ENCODE measurements around the gene BBC3.

DNA sequence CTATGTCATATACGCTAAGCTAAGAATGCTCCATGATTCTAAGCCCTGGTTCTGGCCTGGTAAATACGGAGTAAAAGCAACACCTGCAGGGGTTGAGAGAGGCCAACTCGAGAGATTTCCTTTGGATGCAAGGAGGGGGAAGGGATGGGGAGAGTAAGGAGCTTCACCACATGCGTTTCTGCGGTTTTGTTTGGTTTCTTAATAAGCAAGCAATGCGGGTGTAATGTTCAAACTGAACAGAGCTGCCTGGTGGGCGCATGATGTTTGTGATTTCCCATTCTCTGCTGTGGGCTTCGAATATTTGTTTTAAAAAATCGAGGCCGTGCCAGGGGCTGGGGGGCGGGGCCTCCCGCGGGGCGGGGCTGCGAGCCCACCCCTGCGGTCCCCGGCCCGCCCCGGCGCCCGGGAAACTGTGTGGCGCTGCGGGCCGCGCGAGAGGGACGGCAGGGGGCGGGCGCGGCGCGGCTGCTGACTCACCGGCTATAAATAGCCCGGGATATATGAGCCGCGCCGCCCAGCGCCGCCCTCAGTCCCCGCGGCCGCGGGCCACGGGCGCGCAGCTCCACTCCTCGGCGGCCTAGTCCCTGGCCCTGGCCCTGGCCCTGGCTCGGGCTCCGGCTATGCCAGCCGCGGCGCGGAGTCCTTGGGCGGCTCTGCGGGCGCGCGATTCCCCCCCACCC lies 5.1 kb downstream of the BBC3 start:
- TF ChIP-seq, protein P1, sequence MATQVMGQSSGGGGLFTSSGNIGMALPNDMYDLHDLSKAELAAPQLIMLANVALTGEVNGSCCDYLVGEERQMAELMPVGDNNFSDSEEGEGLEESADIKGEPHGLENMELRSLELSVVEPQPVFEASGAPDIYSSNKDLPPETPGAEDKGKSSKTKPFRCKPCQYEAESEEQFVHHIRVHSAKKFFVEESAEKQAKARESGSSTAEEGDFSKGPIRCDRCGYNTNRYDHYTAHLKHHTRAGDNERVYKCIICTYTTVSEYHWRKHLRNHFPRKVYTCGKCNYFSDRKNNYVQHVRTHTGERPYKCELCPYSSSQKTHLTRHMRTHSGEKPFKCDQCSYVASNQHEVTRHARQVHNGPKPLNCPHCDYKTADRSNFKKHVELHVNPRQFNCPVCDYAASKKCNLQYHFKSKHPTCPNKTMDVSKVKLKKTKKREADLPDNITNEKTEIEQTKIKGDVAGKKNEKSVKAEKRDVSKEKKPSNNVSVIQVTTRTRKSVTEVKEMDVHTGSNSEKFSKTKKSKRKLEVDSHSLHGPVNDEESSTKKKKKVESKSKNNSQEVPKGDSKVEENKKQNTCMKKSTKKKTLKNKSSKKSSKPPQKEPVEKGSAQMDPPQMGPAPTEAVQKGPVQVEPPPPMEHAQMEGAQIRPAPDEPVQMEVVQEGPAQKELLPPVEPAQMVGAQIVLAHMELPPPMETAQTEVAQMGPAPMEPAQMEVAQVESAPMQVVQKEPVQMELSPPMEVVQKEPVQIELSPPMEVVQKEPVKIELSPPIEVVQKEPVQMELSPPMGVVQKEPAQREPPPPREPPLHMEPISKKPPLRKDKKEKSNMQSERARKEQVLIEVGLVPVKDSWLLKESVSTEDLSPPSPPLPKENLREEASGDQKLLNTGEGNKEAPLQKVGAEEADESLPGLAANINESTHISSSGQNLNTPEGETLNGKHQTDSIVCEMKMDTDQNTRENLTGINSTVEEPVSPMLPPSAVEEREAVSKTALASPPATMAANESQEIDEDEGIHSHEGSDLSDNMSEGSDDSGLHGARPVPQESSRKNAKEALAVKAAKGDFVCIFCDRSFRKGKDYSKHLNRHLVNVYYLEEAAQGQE (IDR thresholded peaks at IDR 0.05; ENCODE audit: unreplicated experiment): no peak
- TF ChIP-seq EZH2phosphoT487 (IDR thresholded peaks at IDR 0.05; ENCODE audit: unreplicated experiment): no peak
- TF ChIP-seq, protein P2, sequence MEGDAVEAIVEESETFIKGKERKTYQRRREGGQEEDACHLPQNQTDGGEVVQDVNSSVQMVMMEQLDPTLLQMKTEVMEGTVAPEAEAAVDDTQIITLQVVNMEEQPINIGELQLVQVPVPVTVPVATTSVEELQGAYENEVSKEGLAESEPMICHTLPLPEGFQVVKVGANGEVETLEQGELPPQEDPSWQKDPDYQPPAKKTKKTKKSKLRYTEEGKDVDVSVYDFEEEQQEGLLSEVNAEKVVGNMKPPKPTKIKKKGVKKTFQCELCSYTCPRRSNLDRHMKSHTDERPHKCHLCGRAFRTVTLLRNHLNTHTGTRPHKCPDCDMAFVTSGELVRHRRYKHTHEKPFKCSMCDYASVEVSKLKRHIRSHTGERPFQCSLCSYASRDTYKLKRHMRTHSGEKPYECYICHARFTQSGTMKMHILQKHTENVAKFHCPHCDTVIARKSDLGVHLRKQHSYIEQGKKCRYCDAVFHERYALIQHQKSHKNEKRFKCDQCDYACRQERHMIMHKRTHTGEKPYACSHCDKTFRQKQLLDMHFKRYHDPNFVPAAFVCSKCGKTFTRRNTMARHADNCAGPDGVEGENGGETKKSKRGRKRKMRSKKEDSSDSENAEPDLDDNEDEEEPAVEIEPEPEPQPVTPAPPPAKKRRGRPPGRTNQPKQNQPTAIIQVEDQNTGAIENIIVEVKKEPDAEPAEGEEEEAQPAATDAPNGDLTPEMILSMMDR (conservative IDR thresholded peaks at IDR 0.05; ENCODE audit: low read depth in 2 of 2): peak in 1 of 2 experiments; percentile 16; a peak in 2 of 4 replicates
- no peak for TF ChIP-seq NANOG (IDR thresholded peaks at IDR 0.05; ENCODE audit: borderline replicate concordance)
- no peak for TF ChIP-seq JUNB (IDR thresholded peaks at IDR 0.05; ENCODE audit: unreplicated experiment)
- TF ChIP-seq POLR2AphosphoS5 (IDR thresholded peaks at IDR 0.05; ENCODE audit: low read depth): peak; percentile 92
- no peak for TF ChIP-seq EZH2 (IDR thresholded peaks at IDR 0.05; ENCODE audit: low read depth, unreplicated experiment)
- TF ChIP-seq, protein P3, sequence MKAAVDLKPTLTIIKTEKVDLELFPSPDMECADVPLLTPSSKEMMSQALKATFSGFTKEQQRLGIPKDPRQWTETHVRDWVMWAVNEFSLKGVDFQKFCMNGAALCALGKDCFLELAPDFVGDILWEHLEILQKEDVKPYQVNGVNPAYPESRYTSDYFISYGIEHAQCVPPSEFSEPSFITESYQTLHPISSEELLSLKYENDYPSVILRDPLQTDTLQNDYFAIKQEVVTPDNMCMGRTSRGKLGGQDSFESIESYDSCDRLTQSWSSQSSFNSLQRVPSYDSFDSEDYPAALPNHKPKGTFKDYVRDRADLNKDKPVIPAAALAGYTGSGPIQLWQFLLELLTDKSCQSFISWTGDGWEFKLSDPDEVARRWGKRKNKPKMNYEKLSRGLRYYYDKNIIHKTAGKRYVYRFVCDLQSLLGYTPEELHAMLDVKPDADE (IDR thresholded peaks at IDR 0.05): no peak
- TF ChIP-seq CREB1 (CRISPR knock-in tag; IDR thresholded peaks at IDR 0.05; ENCODE audit: low read depth): peak; percentile 75
- no peak for TF ChIP-seq ZNF331 (CRISPR knock-in tag; IDR thresholded peaks at IDR 0.05; ENCODE audit: low read depth)
- 0 out of 2 replicates have a peak, but pooled peaks have one; percentile 53 for TF ChIP-seq ZNF114 (CRISPR knock-in tag; IDR thresholded peaks at IDR 0.05)
- no peak for TF ChIP-seq STAT1 (IDR thresholded peaks at IDR 0.05; ENCODE audit: unreplicated experiment)
- TF ChIP-seq, protein P4, sequence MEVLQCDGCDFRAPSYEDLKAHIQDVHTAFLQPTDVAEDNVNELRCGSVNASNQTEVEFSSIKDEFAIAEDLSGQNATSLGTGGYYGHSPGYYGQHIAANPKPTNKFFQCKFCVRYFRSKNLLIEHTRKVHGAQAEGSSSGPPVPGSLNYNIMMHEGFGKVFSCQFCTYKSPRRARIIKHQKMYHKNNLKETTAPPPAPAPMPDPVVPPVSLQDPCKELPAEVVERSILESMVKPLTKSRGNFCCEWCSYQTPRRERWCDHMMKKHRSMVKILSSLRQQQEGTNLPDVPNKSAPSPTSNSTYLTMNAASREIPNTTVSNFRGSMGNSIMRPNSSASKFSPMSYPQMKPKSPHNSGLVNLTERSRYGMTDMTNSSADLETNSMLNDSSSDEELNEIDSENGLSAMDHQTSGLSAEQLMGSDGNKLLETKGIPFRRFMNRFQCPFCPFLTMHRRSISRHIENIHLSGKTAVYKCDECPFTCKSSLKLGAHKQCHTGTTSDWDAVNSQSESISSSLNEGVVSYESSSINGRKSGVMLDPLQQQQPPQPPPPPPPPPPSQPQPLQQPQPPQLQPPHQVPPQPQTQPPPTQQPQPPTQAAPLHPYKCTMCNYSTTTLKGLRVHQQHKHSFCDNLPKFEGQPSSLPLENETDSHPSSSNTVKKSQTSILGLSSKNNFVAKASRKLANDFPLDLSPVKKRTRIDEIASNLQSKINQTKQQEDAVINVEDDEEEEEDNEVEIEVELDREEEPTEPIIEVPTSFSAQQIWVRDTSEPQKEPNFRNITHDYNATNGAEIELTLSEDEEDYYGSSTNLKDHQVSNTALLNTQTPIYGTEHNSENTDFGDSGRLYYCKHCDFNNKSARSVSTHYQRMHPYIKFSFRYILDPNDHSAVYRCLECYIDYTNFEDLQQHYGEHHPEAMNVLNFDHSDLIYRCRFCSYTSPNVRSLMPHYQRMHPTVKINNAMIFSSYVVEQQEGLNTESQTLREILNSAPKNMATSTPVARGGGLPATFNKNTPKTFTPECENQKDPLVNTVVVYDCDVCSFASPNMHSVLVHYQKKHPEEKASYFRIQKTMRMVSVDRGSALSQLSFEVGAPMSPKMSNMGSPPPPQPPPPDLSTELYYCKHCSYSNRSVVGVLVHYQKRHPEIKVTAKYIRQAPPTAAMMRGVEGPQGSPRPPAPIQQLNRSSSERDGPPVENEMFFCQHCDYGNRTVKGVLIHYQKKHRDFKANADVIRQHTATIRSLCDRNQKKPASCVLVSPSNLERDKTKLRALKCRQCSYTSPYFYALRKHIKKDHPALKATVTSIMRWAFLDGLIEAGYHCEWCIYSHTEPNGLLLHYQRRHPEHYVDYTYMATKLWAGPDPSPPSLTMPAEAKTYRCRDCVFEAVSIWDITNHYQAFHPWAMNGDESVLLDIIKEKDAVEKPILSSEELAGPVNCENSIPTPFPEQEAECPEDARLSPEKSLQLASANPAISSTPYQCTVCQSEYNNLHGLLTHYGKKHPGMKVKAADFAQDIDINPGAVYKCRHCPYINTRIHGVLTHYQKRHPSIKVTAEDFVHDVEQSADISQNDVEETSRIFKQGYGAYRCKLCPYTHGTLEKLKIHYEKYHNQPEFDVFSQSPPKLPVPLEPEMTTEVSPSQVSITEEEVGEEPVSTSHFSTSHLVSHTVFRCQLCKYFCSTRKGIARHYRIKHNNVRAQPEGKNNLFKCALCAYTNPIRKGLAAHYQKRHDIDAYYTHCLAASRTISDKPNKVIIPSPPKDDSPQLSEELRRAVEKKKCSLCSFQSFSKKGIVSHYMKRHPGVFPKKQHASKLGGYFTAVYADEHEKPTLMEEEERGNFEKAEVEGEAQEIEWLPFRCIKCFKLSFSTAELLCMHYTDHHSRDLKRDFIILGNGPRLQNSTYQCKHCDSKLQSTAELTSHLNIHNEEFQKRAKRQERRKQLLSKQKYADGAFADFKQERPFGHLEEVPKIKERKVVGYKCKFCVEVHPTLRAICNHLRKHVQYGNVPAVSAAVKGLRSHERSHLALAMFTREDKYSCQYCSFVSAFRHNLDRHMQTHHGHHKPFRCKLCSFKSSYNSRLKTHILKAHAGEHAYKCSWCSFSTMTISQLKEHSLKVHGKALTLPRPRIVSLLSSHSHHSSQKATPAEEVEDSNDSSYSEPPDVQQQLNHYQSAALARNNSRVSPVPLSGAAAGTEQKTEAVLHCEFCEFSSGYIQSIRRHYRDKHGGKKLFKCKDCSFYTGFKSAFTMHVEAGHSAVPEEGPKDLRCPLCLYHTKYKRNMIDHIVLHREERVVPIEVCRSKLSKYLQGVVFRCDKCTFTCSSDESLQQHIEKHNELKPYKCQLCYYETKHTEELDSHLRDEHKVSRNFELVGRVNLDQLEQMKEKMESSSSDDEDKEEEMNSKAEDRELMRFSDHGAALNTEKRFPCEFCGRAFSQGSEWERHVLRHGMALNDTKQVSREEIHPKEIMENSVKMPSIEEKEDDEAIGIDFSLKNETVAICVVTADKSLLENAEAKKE (CRISPR knock-in tag; IDR thresholded peaks at IDR 0.05): no peak

Measured in GM23338 (cell line).